HepG2 (cell line): ENCODE data around the gene KCNIP3. TPM values are rescaled to one million over a fixed set of nuclear protein-coding genes. Genes with fewer than 3 reads are reported as not detected.

Experiments
- ATAC-seq: fragments of 200-7000 bp; cut with Tn5 transposase; 3 replicates; pipeline ENCODE4 v1.9.1; 2020; ENCODE audit warnings: mild to moderate bottlenecking, moderate library complexity
- BruUV-seq: library from RNA; stranded (reverse); fragments of 400-500 nt; replicated peaks from 2 replicates; lab custom pipeline; 2021; lab: Mats Ljungman, UMichigan
- CTCF ChIA-PET: fragments of 300-600 bp; formaldehyde crosslinking; extraction: SDS; loops from one replicate; lab custom pipeline; 2021; ENCODE audit warnings: low total read pairs, inconsistent platforms, low intra/inter-chr PET ratio; lab: Yijun Ruan, JAX
- POLR2A ChIA-PET: fragments of 350-600 bp; sonication (Branson Sonifier 250); formaldehyde crosslinking; loops from one replicate; lab custom pipeline; 2020; ENCODE audit warnings: antibody characterized with exemption, inconsistent platforms; lab: Yijun Ruan, JAX
- DNase-seq: peaks from one replicate; pipeline ENCODE4 v3.0.0-alpha.2; 2015; ENCODE audit warnings: low spot score
- FAIRE-seq: peaks from 3 replicates; lab custom pipeline; 2011; peaks lifted over from hg19 to GRCh38; lab: Jason Lieb, UNC
- H2AFZ ChIP-seq: one replicate; pipeline ENCODE4 v1.6.1; 2011; ENCODE audit warnings: low read length, inconsistent platforms
- H3K27ac ChIP-seq: fragments of 300-600 bp; 3 replicates; pipeline ENCODE4 v1.8.0; 2011; ENCODE audit warnings: mixed run types, mild to moderate bottlenecking, mixed read lengths, low read length, inconsistent platforms; ENCODE audit not compliant: insufficient read depth; ENCODE audit errors: extremely low read length
- H3K27me3 ChIP-seq, 2 experiments: fragments of 200-600 bp in 1 of 2; 2 replicates in 1 of 2; 3 replicates in 1 of 2; pipeline versions ENCODE4 v1.6.0 to v1.8.0; 2011; ENCODE audit warnings: low read length in 2 of 2, mild to moderate bottlenecking in 2 of 2, moderate library complexity in 2 of 2, inconsistent platforms in 1 of 2; ENCODE audit not compliant: insufficient read depth in 2 of 2, control insufficient read depth in 1 of 2
- H3K36me3 ChIP-seq, 2 experiments: fragments of 200-600 bp in 1 of 2; replicated peaks in 1 of 2; 2 replicates in 1 of 2; 3 replicates in 1 of 2; pipeline versions ENCODE4 v1.5.1 to v1.8.0; 2011; ENCODE audit warnings: low read length in 2 of 2, inconsistent platforms in 1 of 2; ENCODE audit not compliant: insufficient read depth in 2 of 2, control insufficient read depth in 1 of 2
- H3K4me1 ChIP-seq: 2 replicates; pipeline ENCODE4 v1.5.1; 2012; ENCODE audit warnings: low read length, inconsistent platforms; ENCODE audit not compliant: insufficient read depth
- H3K4me2 ChIP-seq: 2 replicates; pipeline ENCODE4 v1.6.0; 2011; ENCODE audit warnings: low read depth, low read length, inconsistent platforms
- H3K4me3 ChIP-seq, 3 experiments: fragments of 200-600 bp in 1 of 3; sonication (generic), shearing (Covaris generic) in 1 of 3; replicated peaks in 1 of 3; 2 replicates each; pipeline ENCODE4 v1.5.1; 2011 to 2016; ENCODE audit warnings: low read length in 3 of 3, inconsistent platforms in 2 of 3, low read depth in 2 of 3, mild to moderate bottlenecking in 2 of 3, control low read depth in 1 of 3, mixed read lengths in 1 of 3; ENCODE audit not compliant: insufficient read depth in 1 of 3
- H3K79me2 ChIP-seq: one replicate; pipeline ENCODE4 v1.6.1; 2011; ENCODE audit warnings: low read length, inconsistent platforms; ENCODE audit not compliant: insufficient read depth
- H3K9ac ChIP-seq: 2 replicates; pipeline ENCODE4 v1.6.0; 2011; ENCODE audit warnings: mild to moderate bottlenecking, low read depth, low read length, inconsistent platforms; ENCODE audit not compliant: insufficient read depth
- H3K9me3 ChIP-seq: 2 replicates; pipeline ENCODE4 v1.5.1; 2012; ENCODE audit warnings: mild to moderate bottlenecking, low read length
- H4K20me1 ChIP-seq: 2 replicates; pipeline ENCODE4 v1.6.0; 2011; ENCODE audit warnings: inconsistent platforms, mild to moderate bottlenecking, low read length, moderate library complexity; ENCODE audit not compliant: insufficient read depth
- MAFF ChIP-seq: IDR thresholded peaks from 2 replicates; pipeline ENCODE4 v1.6.1; 2011; ENCODE audit warnings: low read depth, low read length, improper control_type of control experiment
- MAFK ChIP-seq, 2 experiments: IDR thresholded peaks in 1 of 2; conservative IDR thresholded peaks in 1 of 2; 2 replicates each; pipeline ENCODE4 v1.6.1; 2011; ENCODE audit warnings: improper control_type of control experiment in 2 of 2, low read length in 2 of 2
- PCBP1 ChIP-seq: fragments of 200-400 bp; formaldehyde crosslinking; IDR thresholded peaks from 2 replicates; pipeline ENCODE4 v1.6.1; 2017; ENCODE audit warnings: mild to moderate bottlenecking, low read depth, low read length, borderline replicate concordance
- POLR2AphosphoS2 ChIP-seq: IDR thresholded peaks from 2 replicates; pipeline ENCODE4 v1.6.1; 2011; ENCODE audit warnings: low read depth, low read length, improper control_type of control experiment
- REPIN1 ChIP-seq: sonication (generic); formaldehyde crosslinking; IDR thresholded peaks from 2 replicates; pipeline ENCODE4 v1.8.0; 2022; ENCODE audit warnings: missing genetic modification reagents, low read depth, mild to moderate bottlenecking, borderline replicate concordance
- ZNF124 ChIP-seq: sonication (generic); formaldehyde crosslinking; IDR thresholded peaks from 2 replicates; pipeline ENCODE4 v1.4.0; 2020; ENCODE audit warnings: missing genetic modification reagents
- ZNF24 ChIP-seq: fragments of 450-650 bp; IDR thresholded peaks from 2 replicates; pipeline ENCODE4 v1.6.1; 2017; ENCODE audit warnings: antibody characterized with exemption, mild to moderate bottlenecking
- ZNF335 ChIP-seq: sonication (generic); formaldehyde crosslinking; IDR thresholded peaks from 2 replicates; pipeline ENCODE4 v1.4.0; 2020; ENCODE audit warnings: missing genetic modification reagents
- ZNF891 ChIP-seq: sonication (generic); formaldehyde crosslinking; IDR thresholded peaks from 2 replicates; pipeline ENCODE4 v1.5.0; 2020; ENCODE audit warnings: mild to moderate bottlenecking, missing genetic modification reagents
- WGBS: methylation state at CpG from one replicate; pipeline ENCODE4 v1.1.6; 2017; ENCODE audit warnings: low lambda C conversion rate; 5-methylcytosine and 5-hydroxymethylcytosine counted together
- in situ Hi-C: cut with HindIII; loops from 2 replicates; pipeline ENCODE4 v1.10.0; 2017; ENCODE audit warnings: low pct_unique_long_range_greater_than_20kb; ENCODE audit not compliant: extremely low pct_ligation_motif_present
- intact Hi-C: fragments of 100-400 bp; cut with micrococcal nuclease; formaldehyde crosslinking; loops from one replicate; pipeline ENCODE4 v1.10.0; 2022; ENCODE audit not compliant: unreplicated experiment
- polyA plus RNA-seq, 8 experiments: library from polyadenylated mRNA; depleted of rRNA in 3 of 8; stranded (reverse) in 7 of 8; unstranded in 1 of 8; fragments of >200 nt; fragmentation: Illumina TruSeq in 4 of 8; extraction: Trizol in 4 of 8; gene quantifications; 2 replicates each; pipeline versions ENCODE4 v1.2.1 to v1.2.3, GENCODE V29; 2011 to 2016; ENCODE audit warnings: low read depth in 4 of 8, missing spikeins in 1 of 8, mixed read lengths in 1 of 8; ENCODE audit not compliant: insufficient read depth in 1 of 8
- total RNA-seq, 5 experiments: library from RNA; depleted of rRNA; stranded (reverse); fragments of >200 nt; fragmentation: Illumina TruSeq; extraction: Trizol; gene quantifications; 2 replicates each; pipeline ENCODE4 v1.2.3, GENCODE V29; 2016; ENCODE audit warnings: low read depth in 1 of 5
- TF ChIP-seq, protein P1 (sequence below): sonication (generic); formaldehyde crosslinking; IDR thresholded peaks from 2 replicates; pipeline ENCODE4 v1.8.0; 2022; ENCODE audit warnings: missing genetic modification reagents, low read depth, mild to moderate bottlenecking, borderline replicate concordance
- TF ChIP-seq, protein P2 (sequence below): sonication (generic); formaldehyde crosslinking; IDR thresholded peaks from 2 replicates; pipeline ENCODE4 v1.5.1; 2020; ENCODE audit warnings: mild to moderate bottlenecking, missing genetic modification reagents, moderate library complexity
- TF ChIP-seq, protein P3 (sequence below): sonication (generic); formaldehyde crosslinking; IDR thresholded peaks from 2 replicates; pipeline ENCODE4 v1.9.0; 2021; ENCODE audit warnings: missing genetic modification reagents, borderline replicate concordance

The KCNIP3 gene
- total and polyA plus RNA-seq, 2 of the 13 experiments (the other 11 are each of a cell fraction or from before 2014, with no cell fraction given) = not detected

DNA sequence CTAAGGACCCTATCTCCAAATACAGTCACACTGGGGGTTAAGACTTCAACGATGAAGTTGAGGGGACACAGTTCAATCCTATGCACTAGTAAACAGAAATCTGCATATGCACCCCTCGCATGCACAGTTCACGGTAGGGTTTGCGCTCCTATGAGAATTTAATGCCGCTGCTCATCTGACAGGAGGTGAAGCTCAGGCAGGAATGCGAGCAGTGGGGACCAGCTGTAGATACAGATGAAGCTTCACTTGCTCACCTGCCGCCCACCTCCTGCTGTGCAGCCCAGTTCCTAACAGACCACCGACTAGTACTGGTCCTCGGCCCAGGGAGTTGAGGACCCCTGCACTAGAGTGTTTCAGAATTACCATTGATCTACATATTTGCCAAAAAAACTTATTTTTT is 65.3 kb downstream of the KCNIP3 start (continued):
- no peak for TF ChIP-seq POLR2AphosphoS2
- no peak for TF ChIP-seq ZNF24
- no peak for TF ChIP-seq ZNF335 (CRISPR knock-in tag)
- TF ChIP-seq ZNF891 (CRISPR knock-in tag) = no peak
- TF ChIP-seq, protein P1, sequence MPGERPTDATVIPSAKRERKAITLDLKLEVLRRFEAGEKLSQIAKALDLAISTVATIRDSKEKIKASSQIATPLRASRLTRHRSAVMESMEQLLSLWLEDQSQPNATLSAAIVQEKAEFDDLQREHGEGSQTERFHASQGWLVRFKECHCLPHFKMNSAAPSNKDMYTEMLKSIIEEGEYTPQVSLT (CRISPR knock-in tag) = no peak
- no peak for TF ChIP-seq PCBP1
- TF ChIP-seq, protein P2, sequence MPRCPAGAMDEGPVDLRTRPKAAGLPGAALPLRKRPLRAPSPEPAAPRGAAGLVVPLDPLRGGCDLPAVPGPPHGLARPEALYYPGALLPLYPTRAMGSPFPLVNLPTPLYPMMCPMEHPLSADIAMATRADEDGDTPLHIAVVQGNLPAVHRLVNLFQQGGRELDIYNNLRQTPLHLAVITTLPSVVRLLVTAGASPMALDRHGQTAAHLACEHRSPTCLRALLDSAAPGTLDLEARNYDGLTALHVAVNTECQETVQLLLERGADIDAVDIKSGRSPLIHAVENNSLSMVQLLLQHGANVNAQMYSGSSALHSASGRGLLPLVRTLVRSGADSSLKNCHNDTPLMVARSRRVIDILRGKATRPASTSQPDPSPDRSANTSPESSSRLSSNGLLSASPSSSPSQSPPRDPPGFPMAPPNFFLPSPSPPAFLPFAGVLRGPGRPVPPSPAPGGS (CRISPR knock-in tag) = no peak
- TF ChIP-seq, protein P3, sequence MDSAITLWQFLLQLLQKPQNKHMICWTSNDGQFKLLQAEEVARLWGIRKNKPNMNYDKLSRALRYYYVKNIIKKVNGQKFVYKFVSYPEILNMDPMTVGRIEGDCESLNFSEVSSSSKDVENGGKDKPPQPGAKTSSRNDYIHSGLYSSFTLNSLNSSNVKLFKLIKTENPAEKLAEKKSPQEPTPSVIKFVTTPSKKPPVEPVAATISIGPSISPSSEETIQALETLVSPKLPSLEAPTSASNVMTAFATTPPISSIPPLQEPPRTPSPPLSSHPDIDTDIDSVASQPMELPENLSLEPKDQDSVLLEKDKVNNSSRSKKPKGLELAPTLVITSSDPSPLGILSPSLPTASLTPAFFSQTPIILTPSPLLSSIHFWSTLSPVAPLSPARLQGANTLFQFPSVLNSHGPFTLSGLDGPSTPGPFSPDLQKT (CRISPR knock-in tag) = no peak
- TF ChIP-seq REPIN1 (CRISPR knock-in tag) = no peak

DNA sequence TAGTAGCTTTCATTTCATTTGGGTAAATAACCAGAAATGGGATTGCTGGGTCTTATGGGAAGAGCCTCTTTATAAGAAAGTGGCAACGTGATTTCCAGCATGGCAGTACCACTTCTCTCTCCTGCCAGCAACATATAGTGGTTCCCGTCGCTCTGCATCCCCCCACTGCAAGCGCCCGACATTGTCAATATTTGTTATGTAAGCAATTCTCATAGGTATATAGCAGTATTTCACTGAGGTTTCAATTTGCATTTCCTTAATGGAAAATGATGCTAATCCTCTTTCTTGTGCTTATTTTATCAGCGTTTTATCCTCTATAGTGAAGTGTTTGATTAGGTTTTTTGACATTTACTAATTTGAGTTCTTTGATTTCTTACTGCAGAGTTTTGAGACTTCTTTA is 69.4 kb downstream of the KCNIP3 start:
- BruUV-seq = no TSS peak
- Histone ChIP-seq H3K79me2 (no peaks in the 10 kb centered on the region), H3K4me1 (no peaks in the 10 kb centered on the region), H3K27me3 (peaks cover 0 to 7% of the 10 kb centered on the region in 2 experiments; a peak in 1 of 5 replicates), H3K4me3 (no peak overlapping the region), H3K36me3 (no peaks in the 10 kb centered on the region), H3K27ac (no peak overlapping the region), H3K9me3 (no peaks in the 10 kb centered on the region), H4K20me1 (no peaks in the 10 kb centered on the region), H3K9ac (no peak overlapping the region), H3K4me2 (no peak overlapping the region), H2AFZ (no peak overlapping the region)
- TF ChIP-seq ZNF124 (no peak), MAFK (conservative IDR thresholded peaks at IDR 0.05 in 1 of 2, IDR thresholded peaks at IDR 0.05 in 1 of 2; ENCODE audit: low read length in 2 of 2) (peak; percentile 72 to 75), MAFF (peak; percentile 71)
- WGBS = 4% methylated on average over 6 of the region's 6 CpGs
- no peak for ATAC-seq
- in situ Hi-C loops (no loop called here), intact Hi-C loops (no loop called here)
- DNase-seq = no peak
- no peak for FAIRE-seq
- ChIA-PET CTCF (no interaction called here), POLR2A (no interaction called here)
